Heart right ventricle (tissue), 16 donors: ENCODE measurements around the gene FBXO38. TPM values are rescaled to one million over a fixed set of nuclear protein-coding genes. Genes with fewer than 3 reads are reported as not detected.
"Not testable (repeated sequence)": the region's sequence is repeated elsewhere in the genome, so short reads cannot be mapped to it uniquely, and the experiment has no call there.

Source experiments
- ATAC-seq, 8 donors: fragments of 200-7000 bp; cut with Tn5 transposase; one replicate each; pipeline ENCODE4 v1.9.1; 2020; ENCODE audit warnings: mild to moderate bottlenecking in 8 of 8, moderate library complexity in 8 of 8, moderate number of reproducible peaks in 1 of 8
- DNase-seq, 2 donors: peaks; one replicate each; pipeline ENCODE4 v3.0.0-alpha.2; 2020
- H3K27ac ChIP-seq, 10 donors: fragments of 200-600 bp; sonication (generic) in 2 of 10; one replicate each; pipeline versions ENCODE4 v1.5.0 to v1.8.0; 2020 to 2022; ENCODE audit warnings: mild to moderate bottlenecking in 3 of 10
- H3K27me3 ChIP-seq, 7 donors: fragments of 200-600 bp; one replicate each; pipeline ENCODE4 v1.8.0; 2021 to 2022; ENCODE audit warnings: mild to moderate bottlenecking in 2 of 7
- H3K36me3 ChIP-seq, 9 donors: fragments of 200-600 bp; sonication (generic) in 1 of 9; one replicate each; pipeline versions ENCODE4 v1.5.0 to v1.8.0; 2020 to 2022; ENCODE audit warnings: mild to moderate bottlenecking in 2 of 9
- H3K4me1 ChIP-seq, 9 donors: fragments of 200-600 bp; sonication (generic) in 1 of 9; one replicate each; pipeline versions ENCODE4 v1.5.0 to v1.8.0; 2020 to 2022; ENCODE audit warnings: mild to moderate bottlenecking in 4 of 9
- H3K4me3 ChIP-seq, 10 donors: fragments of 200-600 bp; sonication (generic) in 2 of 10; one replicate each; pipeline versions ENCODE4 v1.5.0 to v1.8.0; 2020 to 2022; ENCODE audit warnings: mild to moderate bottlenecking in 7 of 10, moderate library complexity in 2 of 10
- H3K9me3 ChIP-seq, 11 donors: fragments of 200-600 bp in 10 of 11; sonication (generic) in 2 of 11; one replicate each; pipeline versions ENCODE4 v1.5.0 to v1.8.0; 2013 to 2022; ENCODE audit warnings: mild to moderate bottlenecking in 2 of 11, control low read depth in 1 of 11, moderate library complexity in 1 of 11
- WGBS, 2 donors: extraction: QIAGEN DNeasy Blood & Tissue Kit; methylation state at CpG; one replicate each; pipeline ENCODE4 v1.1.7; 2013; ENCODE audit warnings: inconsistent platforms in 1 of 2; 5-methylcytosine and 5-hydroxymethylcytosine counted together
- intact Hi-C, 10 donors: fragments of 100-400 bp; cut with DNase I; formaldehyde crosslinking; loops; one replicate each; pipeline versions ENCODE4 v1.11.1 to v1.14.2; 2022
- polyA plus RNA-seq, 2 donors: library from polyadenylated mRNA; stranded (reverse); fragments of 200-250 nt; gene quantifications; one replicate each; pipeline ENCODE4 v1.2.3, GENCODE V29; 2013
- total RNA-seq, 10 donors: library from RNA; stranded (reverse); fragmentation: NEBNext Ultra II Directional in 3 of 10; extraction: Animal tissue kit (Norgen Biotek cat#: 25700) in 3 of 10; gene quantifications; one replicate each; pipeline versions ENCODE4 v1.2.1 to v1.2.4, GENCODE V29; 2021 to 2023
- TF ChIP-seq, protein P1 (sequence below), 9 donors: fragments of 200-600 bp; sonication (generic) in 2 of 9; IDR thresholded peaks; one replicate each; pipeline versions ENCODE4 v1.5.0 to v1.8.0; 2021 to 2022; ENCODE audit warnings: antibody characterized with exemption in 9 of 9, mild to moderate bottlenecking in 5 of 9, moderate library complexity in 1 of 9
- donor health status: Arrhythmogenic right ventricular cardiomyopathy.
- donor health status: ischemic (EF 13 %, LVEDD 7.1; RV severe dilation, severe dysfunction).
- donor health status: healthy with polysubstance abuse.
- donor health status: DM: no; HTN: yes; CAD: no.
- donor health status: DM: no; HTN: no; CAD: no.
- donor health status: ischemic (EF 25% LVEDD 6.9; RV normal size, moderate dysfunction).
- donor health status: ischemic (EF 25% LVEDD 5.7; RV mildly dilated, moderate dysfunction).
- donor health status: healthy.
- donor health status: DM: yes; HTN: yes; CAD: no.
- donor health status: Ischemic cardiomyopathy.
- donor health status: ischemic (EF 35%, LVEDD 5.7; RV mildly dilated, moderate dysfunction).
- donor health status: nonischemic (EF 11% LVEDD 7.7; RV severe dilation, severe dysfunction).
- donor health status: DM: yes; HTN: yes; CAD: no.
- donor health status: PGD.
- donor health status: ischemic (EF 29% LVEDD 5.4; RV normal size, mild dysfunction).
- donor health status: nonischemic (EF 23%, LVEDD 6.1; RV moderate dilation, normal function).

Gene FBXO38
- total and polyA plus RNA-seq, 12 donors: 10.2 to 66.4 (median 46.6) TPM

DNA sequence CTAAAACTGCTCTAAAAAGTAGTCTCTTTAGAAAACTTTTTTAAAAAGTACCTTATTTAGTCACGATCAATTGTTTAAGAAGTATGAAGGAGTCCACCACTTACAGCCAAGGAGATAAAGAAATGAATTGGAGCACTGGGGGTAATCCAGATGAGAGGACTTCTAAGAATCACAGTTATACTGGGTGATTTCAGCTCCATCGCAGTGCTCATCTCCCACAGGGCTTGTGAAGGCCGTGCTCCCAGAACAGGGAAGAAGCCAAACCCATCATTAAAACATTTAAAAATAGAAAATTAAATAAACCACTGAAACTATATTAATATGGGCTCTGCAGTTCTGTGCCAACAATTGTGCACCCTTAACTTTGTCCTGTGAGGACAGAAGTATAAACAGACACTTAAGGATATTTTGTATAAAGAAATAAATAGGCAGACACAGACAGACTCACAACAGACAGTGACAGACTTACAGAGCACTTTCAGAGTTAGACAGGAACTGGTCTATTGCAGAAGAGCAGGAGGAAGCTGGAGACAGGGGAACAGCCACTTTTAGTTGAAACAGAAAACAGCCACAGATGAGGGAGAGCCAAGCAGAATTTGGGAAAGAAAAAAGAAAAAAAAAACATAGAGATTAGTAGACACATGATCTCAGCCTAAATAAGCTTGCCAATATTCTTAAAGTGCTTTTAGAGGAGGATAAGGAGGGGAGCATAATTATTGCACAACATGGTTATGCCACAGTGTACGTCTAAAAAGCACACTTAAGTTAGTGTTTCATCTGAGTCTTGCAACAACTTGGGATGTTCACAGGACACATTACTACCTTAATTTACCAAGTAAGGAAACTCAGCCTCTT lies 81.8 kb downstream of the FBXO38 start:
- Histone ChIP-seq H3K36me3 (no peaks in the 10 kb centered on the region), H3K27me3 (no peaks in the 10 kb centered on the region), H3K4me1 (peaks cover 0 to 35% (median 20%) of the 10 kb centered on the region in 9 donors), H3K9me3 (peaks cover 0 to 7% (median 0%) of the 10 kb centered on the region in 11 donors), H3K4me3 (peak overlapping the region in 5 of 10 donors; percentile 4 to 26 (median 16)), H3K27ac (peak overlapping the region in 9 of 10 donors; percentile 9 to 72 (median 57))
- no peak for DNase-seq
- 50 to 60% methylated on average over 4 of the region's 4 CpGs for WGBS, 2 donors
- intact Hi-C loops: no loop called here
- peak; percentile 53 to 76 (median 68) for ATAC-seq
- TF ChIP-seq, protein P1, sequence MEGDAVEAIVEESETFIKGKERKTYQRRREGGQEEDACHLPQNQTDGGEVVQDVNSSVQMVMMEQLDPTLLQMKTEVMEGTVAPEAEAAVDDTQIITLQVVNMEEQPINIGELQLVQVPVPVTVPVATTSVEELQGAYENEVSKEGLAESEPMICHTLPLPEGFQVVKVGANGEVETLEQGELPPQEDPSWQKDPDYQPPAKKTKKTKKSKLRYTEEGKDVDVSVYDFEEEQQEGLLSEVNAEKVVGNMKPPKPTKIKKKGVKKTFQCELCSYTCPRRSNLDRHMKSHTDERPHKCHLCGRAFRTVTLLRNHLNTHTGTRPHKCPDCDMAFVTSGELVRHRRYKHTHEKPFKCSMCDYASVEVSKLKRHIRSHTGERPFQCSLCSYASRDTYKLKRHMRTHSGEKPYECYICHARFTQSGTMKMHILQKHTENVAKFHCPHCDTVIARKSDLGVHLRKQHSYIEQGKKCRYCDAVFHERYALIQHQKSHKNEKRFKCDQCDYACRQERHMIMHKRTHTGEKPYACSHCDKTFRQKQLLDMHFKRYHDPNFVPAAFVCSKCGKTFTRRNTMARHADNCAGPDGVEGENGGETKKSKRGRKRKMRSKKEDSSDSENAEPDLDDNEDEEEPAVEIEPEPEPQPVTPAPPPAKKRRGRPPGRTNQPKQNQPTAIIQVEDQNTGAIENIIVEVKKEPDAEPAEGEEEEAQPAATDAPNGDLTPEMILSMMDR (IDR thresholded peaks at IDR 0.05): no peak

DNA sequence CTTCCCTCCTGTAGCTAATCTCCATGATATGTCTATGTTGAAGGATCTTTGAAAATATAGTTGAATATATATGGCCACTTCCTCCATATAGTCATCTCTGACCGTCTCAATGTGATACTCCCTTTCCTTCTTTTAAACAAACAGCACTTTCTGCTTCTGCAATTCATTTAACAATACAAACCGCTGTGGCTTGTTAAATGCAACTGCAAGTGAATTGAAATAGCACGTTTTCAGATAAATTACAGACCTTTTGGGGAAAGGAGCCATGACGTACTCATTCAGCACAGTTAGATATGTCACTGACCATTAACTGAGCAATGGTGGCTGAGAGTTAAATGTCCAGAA lies 82.5 kb downstream of the FBXO38 start:
- peaks cover 0 to 7% (median 0%) of the 10 kb centered on the region in 11 donors for H3K9me3 ChIP-seq
- no peak overlapping the region for H3K4me3 ChIP-seq
- peak overlapping the region in 5 of 10 donors; percentile 32 to 72 (median 64) for H3K27ac ChIP-seq
- intact Hi-C loops: no loop called here
- H3K36me3 ChIP-seq: no peaks in the 10 kb centered on the region
- WGBS, 2 donors: 61 to 75% methylated on average over 4 of the region's 4 CpGs
- DNase-seq (no peak), ATAC-seq (no peak)
- peaks cover 0 to 35% (median 20%) of the 10 kb centered on the region in 9 donors for H3K4me1 ChIP-seq
- H3K27me3 ChIP-seq: no peaks in the 10 kb centered on the region
- TF ChIP-seq, protein P1 (IDR thresholded peaks at IDR 0.05): no peak

DNA sequence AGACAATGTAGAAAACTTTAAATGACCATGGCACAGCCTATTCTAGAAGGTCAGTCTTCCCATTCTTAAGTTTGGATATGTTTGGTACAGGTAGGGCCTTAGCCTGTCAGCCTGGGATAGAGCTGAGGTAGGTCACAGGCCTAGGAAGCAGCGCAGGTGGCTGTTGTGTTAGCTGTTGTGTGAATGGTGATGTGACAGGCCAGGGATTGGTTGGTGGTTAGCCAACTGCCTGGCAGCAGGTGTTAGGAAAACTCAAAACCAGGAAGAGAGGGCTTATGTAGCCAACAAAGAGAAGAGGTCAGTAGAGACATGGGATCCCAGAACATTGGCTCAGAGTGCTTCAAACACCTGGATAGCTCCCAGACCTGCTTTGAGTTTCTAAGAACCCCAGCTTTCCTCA lies 84.2 kb downstream of the FBXO38 start:
- Histone ChIP-seq H3K4me1 (peaks cover 0 to 35% (median 20%) of the 10 kb centered on the region in 9 donors), H3K27ac (peak overlapping the region in 5 of 10 donors; percentile 66 to 81 (median 69)), H3K36me3 (no peaks in the 10 kb centered on the region), H3K4me3 (no peak overlapping the region), H3K9me3 (no peaks in the 10 kb centered on the region), H3K27me3 (no peaks in the 10 kb centered on the region)
- ATAC-seq (no peak), DNase-seq (no peak)
- WGBS, 2 donors: 98 to 100% methylated on average over 1 of the region's 1 CpG
- intact Hi-C loops: no loop called here
- TF ChIP-seq, protein P1 (IDR thresholded peaks at IDR 0.05): no peak

DNA sequence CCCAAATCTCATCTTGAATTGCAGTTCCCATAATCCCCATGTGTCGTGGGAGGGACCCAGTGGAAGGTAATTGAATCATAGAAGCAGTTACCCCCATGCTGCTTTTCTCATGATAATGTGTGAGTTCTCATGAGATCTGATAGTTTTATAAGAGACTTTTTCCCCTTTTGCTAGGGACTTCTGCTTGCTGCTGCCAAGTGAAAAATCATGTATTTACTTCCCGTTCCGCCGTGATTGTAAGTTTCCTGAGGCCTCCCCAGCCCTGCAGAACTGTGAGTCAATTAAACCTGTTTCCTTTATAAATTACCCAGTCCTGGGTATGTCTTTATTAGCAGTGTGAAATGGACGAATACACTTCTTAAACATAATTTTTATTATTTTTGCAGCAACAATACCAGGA lies 85.0 kb downstream of the FBXO38 start:
- H3K9me3 ChIP-seq, H3K36me3 ChIP-seq, H3K4me3 ChIP-seq, ATAC-seq, DNase-seq, H3K27me3 ChIP-seq, intact Hi-C loops: not testable (repeated sequence)
- 78 to 80% methylated on average over 5 of the region's 5 CpGs for WGBS, 2 donors
- Histone ChIP-seq H3K27ac (peak overlapping the region; percentile 7 to 81 (median 62)), H3K4me1 (peaks cover 0 to 35% (median 20%) of the 10 kb centered on the region in 9 donors)

DNA sequence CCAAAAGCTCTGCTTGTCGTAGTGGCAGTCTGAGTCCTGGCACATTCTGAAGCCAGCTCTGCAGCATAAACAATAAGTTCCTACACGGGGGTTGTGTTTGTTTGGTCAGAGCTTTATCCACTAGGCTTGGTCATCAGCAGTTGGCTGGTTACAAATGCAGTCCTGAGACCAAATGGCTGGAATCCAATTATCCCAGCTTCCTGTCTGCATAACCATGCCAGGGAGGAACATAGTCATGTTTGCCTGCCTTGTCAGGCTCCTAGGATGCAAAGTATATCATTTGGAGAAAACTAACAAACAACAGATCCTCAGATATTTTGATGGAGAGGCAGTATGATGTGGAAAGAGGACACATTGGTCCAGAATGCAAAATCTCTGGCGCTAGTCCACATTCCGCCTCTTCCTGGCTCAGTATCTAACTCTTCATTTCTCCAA lies 85.8 kb downstream of the FBXO38 start:
- Histone ChIP-seq H3K4me3 (no peak overlapping the region), H3K27ac (peak overlapping the region; percentile 7 to 81 (median 62)), H3K9me3 (no peaks in the 10 kb centered on the region), H3K36me3 (no peaks in the 10 kb centered on the region), H3K4me1 (peaks cover 0 to 35% (median 20%) of the 10 kb centered on the region in 9 donors), H3K27me3 (no peaks in the 10 kb centered on the region)
- TF ChIP-seq, protein P1 (IDR thresholded peaks at IDR 0.05): no peak
- ATAC-seq (peak; percentile 19 to 84 (median 68)), DNase-seq (peak in 1 of 2 donors; percentile 60)
- intact Hi-C loops: no loop called here
- WGBS, 2 donors: 46% methylated on average over 4 of the region's 4 CpGs
